Measurements from ENCODE around the gene MSL2.

DNA sequence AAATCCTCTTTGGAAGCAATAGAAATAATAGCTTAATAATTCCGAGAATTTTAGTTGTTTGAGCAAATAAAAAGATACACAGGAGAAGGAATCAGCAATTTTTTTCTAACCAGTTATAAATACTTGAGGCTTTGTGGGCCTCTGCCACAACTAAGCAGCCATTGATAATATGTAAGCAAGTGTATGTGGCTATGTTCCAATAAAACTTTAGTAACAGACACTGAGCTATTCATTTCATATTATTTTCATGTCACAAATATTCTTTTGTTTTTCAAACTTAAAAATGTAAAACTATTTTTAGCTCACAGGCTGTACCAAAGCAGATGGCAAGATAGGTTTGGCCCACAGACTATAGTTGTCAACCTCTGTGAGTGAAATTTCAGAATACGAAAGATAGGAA is 85.7 kb downstream of the MSL2 start:
- TF ChIP-seq, protein P1, sequence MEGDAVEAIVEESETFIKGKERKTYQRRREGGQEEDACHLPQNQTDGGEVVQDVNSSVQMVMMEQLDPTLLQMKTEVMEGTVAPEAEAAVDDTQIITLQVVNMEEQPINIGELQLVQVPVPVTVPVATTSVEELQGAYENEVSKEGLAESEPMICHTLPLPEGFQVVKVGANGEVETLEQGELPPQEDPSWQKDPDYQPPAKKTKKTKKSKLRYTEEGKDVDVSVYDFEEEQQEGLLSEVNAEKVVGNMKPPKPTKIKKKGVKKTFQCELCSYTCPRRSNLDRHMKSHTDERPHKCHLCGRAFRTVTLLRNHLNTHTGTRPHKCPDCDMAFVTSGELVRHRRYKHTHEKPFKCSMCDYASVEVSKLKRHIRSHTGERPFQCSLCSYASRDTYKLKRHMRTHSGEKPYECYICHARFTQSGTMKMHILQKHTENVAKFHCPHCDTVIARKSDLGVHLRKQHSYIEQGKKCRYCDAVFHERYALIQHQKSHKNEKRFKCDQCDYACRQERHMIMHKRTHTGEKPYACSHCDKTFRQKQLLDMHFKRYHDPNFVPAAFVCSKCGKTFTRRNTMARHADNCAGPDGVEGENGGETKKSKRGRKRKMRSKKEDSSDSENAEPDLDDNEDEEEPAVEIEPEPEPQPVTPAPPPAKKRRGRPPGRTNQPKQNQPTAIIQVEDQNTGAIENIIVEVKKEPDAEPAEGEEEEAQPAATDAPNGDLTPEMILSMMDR (IDR thresholded peaks at IDR 0.05; ENCODE audit: low read length) = no peak
- TF ChIP-seq EZH2 (IDR thresholded peaks at IDR 0.05; ENCODE audit: borderline replicate concordance, low read length) = no peak

Data from OCI-LY1 (cell line).